ENCODE measurements around the gene ISCA2.
"Not testable (repeated sequence)": the region's sequence is repeated elsewhere in the genome, so short reads cannot be mapped to it uniquely, and the experiment has no call there.

The ISCA2 gene

DNA sequence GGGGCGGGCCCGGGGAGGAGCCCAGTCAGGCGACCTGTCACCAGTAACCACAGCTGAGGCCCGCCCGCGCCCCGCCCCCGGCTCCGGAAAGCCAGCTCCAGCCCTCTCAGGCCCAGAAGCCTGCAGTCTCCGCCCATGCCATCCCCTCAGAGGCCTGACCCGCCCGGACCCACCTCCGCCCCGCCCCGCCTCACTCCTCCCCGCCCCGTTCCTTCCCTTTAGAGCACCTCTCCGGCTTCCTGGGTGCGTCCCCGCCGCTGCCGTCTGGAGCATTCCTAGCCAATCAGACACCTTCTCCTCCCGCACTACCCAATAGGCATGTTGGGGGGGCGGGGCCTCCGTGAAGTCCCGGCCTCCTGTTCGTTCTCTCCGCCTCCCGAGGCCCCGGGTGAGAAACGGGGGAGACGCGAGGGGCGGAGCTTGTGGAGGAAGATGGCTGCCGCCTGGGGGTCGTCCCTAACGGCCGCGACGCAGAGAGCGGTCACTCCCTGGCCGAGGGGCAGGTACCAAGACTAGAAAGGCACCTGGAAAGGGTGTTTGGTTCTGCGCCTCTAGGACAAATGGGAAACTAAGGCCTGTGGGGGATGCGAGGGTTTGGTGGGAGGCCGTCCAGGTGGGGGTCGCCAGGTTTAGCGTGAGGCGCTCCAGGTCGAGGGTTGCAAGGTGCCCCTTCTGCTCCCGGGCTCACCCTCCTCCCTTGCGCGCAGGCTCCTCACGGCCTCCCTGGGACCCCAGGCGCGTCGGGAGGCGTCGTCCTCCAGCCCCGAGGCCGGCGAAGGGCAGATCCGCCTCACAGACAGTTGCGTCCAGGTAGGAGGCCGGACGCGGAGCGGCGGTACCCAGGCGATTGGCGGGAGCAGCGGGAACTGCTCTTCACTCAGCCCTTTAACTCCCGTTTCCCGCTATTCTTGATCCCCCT is at the start of gene ISCA2:
TSS of gene ISCA2 (plus strand) at position 423 of the 919 bp plus-strand sequence. CDS start at position 433, 10 bp downstream.
- DNase-seq (ENCODE audit: low read depth in 2 of 2), result peak; percentile 98 to 99

- no peak for DNase-seq (ENCODE audit: low read depth in 2 of 2)
Measured at GRCh38 chr14:74444866-74445265, 48.7 kb upstream of the ISCA2 start.

GRCh38 chr14:74454397-74454796 is 39.2 kb upstream of the ISCA2 start:
- not testable (repeated sequence) for DNase-seq (ENCODE audit: low read depth in 2 of 2)

- no peak for DNase-seq (ENCODE audit: low read depth in 2 of 2)
Measured at GRCh38 chr14:74456684-74457564, 36.6 kb upstream of the ISCA2 start.

DNA sequence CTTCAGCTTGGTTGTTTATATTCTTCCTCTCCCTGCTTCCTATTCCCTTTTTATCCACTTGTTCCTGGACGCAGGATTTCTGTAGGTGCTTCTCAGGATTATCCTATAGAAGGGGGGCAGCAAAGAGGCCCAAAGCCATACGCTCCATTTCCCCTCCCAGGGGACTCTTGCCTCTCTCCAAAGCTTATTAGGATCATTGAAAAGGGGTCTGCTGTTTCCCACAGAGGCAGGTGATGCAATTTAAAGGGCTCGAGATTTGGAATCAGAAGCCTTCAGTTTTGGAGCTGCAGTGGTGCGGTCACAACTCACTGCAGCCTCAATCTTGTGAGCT is 36.0 kb upstream of the ISCA2 start:
- DNase-seq (ENCODE audit: low read depth in 2 of 2), result no peak

GRCh38 chr14:74459289-74459946 is 34.1 kb upstream of the ISCA2 start:
- peak in 1 of 2 donors; percentile 2 for DNase-seq (ENCODE audit: low read depth in 2 of 2)

- no peak for DNase-seq (ENCODE audit: low read depth in 2 of 2)
Measured at GRCh38 chr14:74459976-74460375, 33.6 kb upstream of the ISCA2 start.

DNA sequence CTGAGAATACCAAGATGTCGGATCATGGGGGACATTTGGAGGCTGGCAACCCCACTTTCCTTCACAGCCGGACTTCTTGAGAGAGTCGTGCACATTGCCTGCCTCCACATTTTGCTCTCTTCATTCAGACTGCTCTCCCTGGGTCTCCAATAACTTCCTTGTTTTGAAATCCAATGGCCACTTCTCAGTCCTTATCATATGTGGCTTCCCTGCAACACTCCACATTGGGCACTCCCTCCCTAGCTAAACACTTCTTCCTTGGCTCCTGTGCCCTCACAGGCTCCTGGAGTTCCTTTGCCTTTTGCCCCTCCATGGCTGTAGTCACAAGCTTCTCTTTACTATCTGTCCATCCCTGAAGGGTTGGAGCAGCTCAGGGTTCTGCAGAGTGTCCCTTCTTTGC is 30.6 kb upstream of the ISCA2 start:
- DNase-seq (ENCODE audit: low read depth in 2 of 2), result no peak

DNA sequence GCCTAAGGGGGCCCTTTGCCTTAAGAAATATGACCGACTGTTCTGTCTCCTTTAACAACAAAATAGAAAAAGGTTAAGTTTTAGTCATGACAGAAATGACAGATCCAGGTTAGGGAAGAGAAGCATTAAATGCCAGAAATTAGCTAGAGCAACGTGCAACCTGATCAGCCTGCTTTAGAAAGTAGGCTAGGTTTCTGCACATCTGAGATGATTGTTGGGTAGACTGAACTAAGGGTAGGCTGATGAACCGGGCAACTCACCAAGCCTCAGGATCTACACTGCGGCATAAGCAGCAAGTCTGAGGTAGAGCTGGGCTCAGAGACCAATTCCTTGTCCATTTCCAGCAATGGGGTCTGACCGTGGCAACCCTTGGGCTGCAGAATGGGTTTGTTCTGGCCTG is 29.9 kb upstream of the ISCA2 start:
- DNase-seq (ENCODE audit: low read depth in 2 of 2), result no peak

DNA sequence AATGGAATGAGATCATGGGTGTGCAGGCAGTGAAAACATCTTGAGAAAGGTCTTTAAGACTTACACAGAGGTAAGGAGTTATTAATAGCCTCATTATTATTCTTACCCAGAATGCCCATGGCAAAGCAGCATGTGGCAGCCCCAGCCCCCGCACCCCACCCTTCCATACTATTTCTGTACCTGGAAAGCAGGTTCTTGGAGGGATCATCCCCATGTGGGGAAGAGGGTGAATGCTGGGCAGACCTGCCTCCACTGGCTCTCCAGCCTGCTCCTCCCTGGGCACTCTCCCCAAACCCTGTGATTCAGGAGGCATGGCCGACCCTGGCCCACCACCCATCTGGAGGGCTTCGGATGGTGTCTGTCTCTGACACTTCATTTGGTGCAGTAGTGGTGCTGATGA is 28.8 kb upstream of the ISCA2 start:
- no peak for DNase-seq (ENCODE audit: low read depth in 2 of 2)

- no peak for DNase-seq (ENCODE audit: low read depth in 2 of 2)
Measured at GRCh38 chr14:74465335-74465734, 28.2 kb upstream of the ISCA2 start.

GRCh38 chr14:74468513-74468912 is 25.1 kb upstream of the ISCA2 start:
- DNase-seq (ENCODE audit: low read depth in 2 of 2), result no peak

- DNase-seq (ENCODE audit: low read depth in 2 of 2), result no peak
Measured at GRCh38 chr14:74469548-74470518, 23.7 kb upstream of the ISCA2 start.

- DNase-seq (ENCODE audit: low read depth in 2 of 2), result no peak
Measured at GRCh38 chr14:74472601-74473000, 21.0 kb upstream of the ISCA2 start.

GRCh38 chr14:74474376-74474775 is 19.2 kb upstream of the ISCA2 start:
- DNase-seq (ENCODE audit: low read depth in 2 of 2), result no peak

GRCh38 chr14:74475678-74476077 is 17.9 kb upstream of the ISCA2 start:
- DNase-seq (ENCODE audit: low read depth in 2 of 2), result no peak

- no peak for DNase-seq (ENCODE audit: low read depth in 2 of 2)
Measured at GRCh38 chr14:74476107-74476506, 17.5 kb upstream of the ISCA2 start.

DNA sequence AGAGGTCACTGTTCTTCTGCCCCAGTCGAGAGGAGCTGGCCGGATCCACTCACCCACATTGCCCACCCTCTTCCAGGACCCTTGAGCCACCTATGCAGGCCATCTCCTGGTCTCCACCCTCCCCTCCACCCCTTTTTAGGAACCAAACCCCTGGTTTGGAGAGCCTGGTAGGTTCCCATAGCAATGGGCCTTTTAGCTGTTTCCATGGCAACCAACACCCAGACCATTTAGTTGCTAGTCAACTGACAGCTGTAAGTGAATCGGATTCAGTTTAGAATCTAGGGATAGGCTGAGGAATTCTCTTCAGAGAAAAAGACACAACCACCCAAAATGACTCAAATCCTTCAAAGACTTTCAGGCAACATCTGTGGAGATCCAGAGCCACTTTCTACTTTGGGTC is 17.0 kb upstream of the ISCA2 start:
- no peak for DNase-seq (ENCODE audit: low read depth in 2 of 2)

- DNase-seq (ENCODE audit: low read depth in 2 of 2), result no peak
Measured at GRCh38 chr14:74478996-74479635, 14.4 kb upstream of the ISCA2 start.

DNA sequence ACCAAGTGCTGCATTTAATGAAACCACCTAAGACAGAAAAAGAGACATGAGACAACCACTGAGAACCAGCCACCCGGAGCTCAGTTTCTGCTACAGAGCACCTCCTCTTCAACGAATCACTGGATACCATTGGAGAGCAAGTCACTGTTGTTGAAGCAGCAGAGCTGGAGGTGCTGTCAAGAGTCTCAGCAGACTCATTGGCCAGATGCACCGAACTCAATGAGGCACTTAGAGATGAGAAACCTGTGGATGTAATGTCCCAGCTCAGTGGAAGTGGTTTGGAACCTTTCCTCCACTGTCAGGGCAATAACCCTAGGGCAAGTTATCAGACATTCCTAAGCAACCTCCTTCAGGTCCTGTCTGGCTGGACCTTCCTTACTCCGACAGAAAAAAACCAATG is 13.5 kb upstream of the ISCA2 start:
- no peak for DNase-seq (ENCODE audit: low read depth in 2 of 2)

DNA sequence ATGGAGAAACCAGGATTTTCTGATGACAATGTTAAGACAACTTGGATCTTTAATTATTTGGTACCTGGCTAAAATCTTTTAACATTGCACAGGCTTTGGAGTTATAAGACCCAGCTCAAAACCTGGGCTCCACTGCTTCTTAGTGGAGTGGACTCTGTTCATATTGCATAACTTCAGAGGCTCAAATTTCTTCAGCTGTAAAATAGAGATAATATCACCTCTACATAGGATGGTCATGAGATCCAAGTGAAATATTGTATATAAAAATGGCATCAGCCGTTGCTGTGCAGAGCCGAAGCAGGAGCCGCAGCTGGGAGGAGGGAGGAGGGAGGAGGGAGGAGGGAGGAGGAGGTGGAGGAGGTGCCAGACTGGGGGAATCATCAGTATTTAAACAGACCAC is 11.0 kb upstream of the ISCA2 start:
- no peak for DNase-seq (ENCODE audit: low read depth in 2 of 2)
